B cell (primary cell): ENCODE measurements around the gene THY1. TPM values are rescaled to one million over a fixed set of nuclear protein-coding genes. Genes with fewer than 3 reads are reported as not detected.
A peak's percentile ranks its signal among the peaks of the same experiment; 100 is the strongest.

Experiments used
- ATAC-seq: fragments of 200-7000 bp; cut with Tn5 transposase; one replicate; pipeline ENCODE4 v1.10.0; 2021; ENCODE audit warnings: low read depth, mild to moderate bottlenecking, moderate number of reproducible peaks, moderate library complexity
- CTCF ChIA-PET: fragments of 350-600 bp; sonication (Branson Sonifier 250); formaldehyde crosslinking; loops from one replicate; lab custom pipeline; 2021; ENCODE audit warnings: antibody characterized with exemption, inconsistent platforms; lab: Charles Lee
- POLR2A ChIA-PET: fragments of 350-600 bp; sonication (Branson Sonifier 250); formaldehyde crosslinking; loops from one replicate; lab custom pipeline; 2021; ENCODE audit warnings: antibody characterized with exemption; lab: Charles Lee
- DNase-seq: peaks from one replicate; pipeline ENCODE4 v3.0.0; 2013
- H2AFZ ChIP-seq: 2 replicates; pipeline ENCODE4 v1.6.1; 2012; ENCODE audit warnings: mild to moderate bottlenecking, low read depth, low read length; ENCODE audit not compliant: insufficient read depth, poor library complexity, severe bottlenecking
- H3K27ac ChIP-seq, 2 donors: 1 replicate in 1 of 2; 2 replicates in 1 of 2; pipeline ENCODE4 v1.5.1; 2012 to 2013; ENCODE audit warnings: low read length in 2 of 2, mild to moderate bottlenecking in 2 of 2, moderate library complexity in 1 of 2
- H3K27me3 ChIP-seq, 4 experiments: fragments of 200-600 bp in 1 of 4; sonication (generic) in 1 of 4; replicated peaks in 1 of 4; 1 replicate in 2 of 4; 2 replicates in 2 of 4; pipeline versions ENCODE4 v1.6.1 to v1.7.0; 2013 to 2016; ENCODE audit warnings: low read length in 3 of 4, mild to moderate bottlenecking in 2 of 4, mixed read lengths in 1 of 4, moderate library complexity in 1 of 4; ENCODE audit not compliant: insufficient read depth in 4 of 4, control insufficient read depth in 3 of 4; ENCODE audit errors: control extremely low read depth in 1 of 4
- H3K36me3 ChIP-seq, 2 experiments: replicated peaks in 1 of 2; 1 replicate in 1 of 2; 2 replicates in 1 of 2; pipeline versions ENCODE4 v1.6.1 to v1.7.1; 2013; ENCODE audit warnings: low read length in 1 of 2; ENCODE audit not compliant: insufficient read depth in 2 of 2, control insufficient read depth in 1 of 2; ENCODE audit errors: control extremely low read depth in 1 of 2, extremely low read depth in 1 of 2
- H3K4me1 ChIP-seq, 2 donors: fragments of 200-600 bp in 1 of 2; sonication (generic) in 1 of 2; 1 replicate in 1 of 2; 2 replicates in 1 of 2; pipeline versions ENCODE4 v1.5.1 to v1.6.1; 2013 to 2017; ENCODE audit warnings: low read length in 2 of 2; ENCODE audit not compliant: control insufficient read depth in 2 of 2, insufficient read depth in 2 of 2
- H3K4me2 ChIP-seq: replicated peaks from 2 replicates; pipeline ENCODE3; 2012; ENCODE audit warnings: mild to moderate bottlenecking, low read depth, low read length; ENCODE audit not compliant: poor library complexity, severe bottlenecking
- H3K4me3 ChIP-seq, 5 experiments: fragments of 200-600 bp in 1 of 5; sonication (generic) in 1 of 5; 1 replicate in 3 of 5; 2 replicates in 2 of 5; pipeline versions ENCODE4 v1.5.1 to v1.7.0; 2011 to 2016; ENCODE audit warnings: low read length in 4 of 5, mild to moderate bottlenecking in 4 of 5, low read depth in 2 of 5, control low read depth in 1 of 5, moderate library complexity in 1 of 5; ENCODE audit not compliant: insufficient read depth in 1 of 5; ENCODE audit errors: control extremely low read depth in 1 of 5, extremely low read depth in 1 of 5
- H3K79me2 ChIP-seq: fragments of 200-600 bp; sonication (generic); one replicate; pipeline ENCODE4 v1.6.0; 2016; ENCODE audit warnings: low read length; ENCODE audit not compliant: control insufficient read depth, insufficient read depth
- H3K9ac ChIP-seq: fragments of 200-600 bp; sonication (generic); 2 replicates; pipeline ENCODE4 v1.6.1; 2017; ENCODE audit warnings: mild to moderate bottlenecking, low read length, moderate library complexity
- H3K9me3 ChIP-seq, 3 donors: one replicate each; pipeline versions ENCODE4 v1.6.1 to v1.7.1; 2013; ENCODE audit warnings: low read length in 2 of 3; ENCODE audit not compliant: control insufficient read depth in 2 of 3, insufficient read depth in 1 of 3; ENCODE audit errors: control extremely low read depth in 1 of 3
- H4K20me1 ChIP-seq: 2 replicates; pipeline ENCODE4 v1.6.0; 2012; ENCODE audit warnings: mild to moderate bottlenecking, low read length; ENCODE audit not compliant: insufficient read depth, control insufficient read depth, poor library complexity, severe bottlenecking
- H3K27ac Mint-ChIP-seq: one replicate; pipeline ENCODE4 v1.8.0; 2021; ENCODE audit warnings: mixed read lengths
- H3K27me3 Mint-ChIP-seq: one replicate; pipeline ENCODE4 v1.8.0; 2021; ENCODE audit warnings: mixed read lengths
- H3K4me1 Mint-ChIP-seq: one replicate; pipeline ENCODE4 v1.8.0; 2021; ENCODE audit warnings: mixed read lengths
- H3K4me3 Mint-ChIP-seq: one replicate; pipeline ENCODE4 v1.8.0; 2021; ENCODE audit warnings: mixed read lengths
- H3K9me3 Mint-ChIP-seq: one replicate; pipeline ENCODE4 v1.8.0; 2022; ENCODE audit warnings: mixed read lengths; ENCODE audit not compliant: insufficient read depth
- EZH2 ChIP-seq: IDR thresholded peaks from 2 replicates; pipeline ENCODE4 v1.6.1; 2012; ENCODE audit warnings: borderline replicate concordance, low read depth, mild to moderate bottlenecking, moderate library complexity, low read length; ENCODE audit not compliant: insufficient read depth, poor library complexity, severe bottlenecking
- WGBS: methylation state at CpG from one replicate; pipeline ENCODE4 v1.1.5; 2013; ENCODE audit warnings: missing lambda C conversion rate; ENCODE audit not compliant: insufficient coverage; 5-methylcytosine and 5-hydroxymethylcytosine counted together
- intact Hi-C: fragments of 100-400 bp; cut with micrococcal nuclease; formaldehyde crosslinking; loops from one replicate; pipeline ENCODE4 v1.10.0; 2022
- polyA plus RNA-seq: library from polyadenylated mRNA; depleted of rRNA; stranded (reverse); fragments of >200 nt; gene quantifications from 2 replicates; pipeline ENCODE4 v1.2.3, GENCODE V29; 2012
- total RNA-seq, 2 donors: library from RNA; stranded (reverse); fragments of 120-200 nt in 1 of 2; gene quantifications; 1 replicate in 1 of 2; 2 replicates in 1 of 2; pipeline versions ENCODE4 v1.2.3 to v1.2.4, GENCODE V29; 2013 to 2022
- TF ChIP-seq, protein P1 (sequence below): fragments of 200-600 bp; IDR thresholded peaks from one replicate; pipeline ENCODE4 v1.8.0; 2022; ENCODE audit warnings: antibody characterized with exemption, mild to moderate bottlenecking

The THY1 gene
- total and polyA plus RNA-seq, 2 donors (not counting 1 experiment from before 2014, with no cell fraction given): not detected

DNA sequence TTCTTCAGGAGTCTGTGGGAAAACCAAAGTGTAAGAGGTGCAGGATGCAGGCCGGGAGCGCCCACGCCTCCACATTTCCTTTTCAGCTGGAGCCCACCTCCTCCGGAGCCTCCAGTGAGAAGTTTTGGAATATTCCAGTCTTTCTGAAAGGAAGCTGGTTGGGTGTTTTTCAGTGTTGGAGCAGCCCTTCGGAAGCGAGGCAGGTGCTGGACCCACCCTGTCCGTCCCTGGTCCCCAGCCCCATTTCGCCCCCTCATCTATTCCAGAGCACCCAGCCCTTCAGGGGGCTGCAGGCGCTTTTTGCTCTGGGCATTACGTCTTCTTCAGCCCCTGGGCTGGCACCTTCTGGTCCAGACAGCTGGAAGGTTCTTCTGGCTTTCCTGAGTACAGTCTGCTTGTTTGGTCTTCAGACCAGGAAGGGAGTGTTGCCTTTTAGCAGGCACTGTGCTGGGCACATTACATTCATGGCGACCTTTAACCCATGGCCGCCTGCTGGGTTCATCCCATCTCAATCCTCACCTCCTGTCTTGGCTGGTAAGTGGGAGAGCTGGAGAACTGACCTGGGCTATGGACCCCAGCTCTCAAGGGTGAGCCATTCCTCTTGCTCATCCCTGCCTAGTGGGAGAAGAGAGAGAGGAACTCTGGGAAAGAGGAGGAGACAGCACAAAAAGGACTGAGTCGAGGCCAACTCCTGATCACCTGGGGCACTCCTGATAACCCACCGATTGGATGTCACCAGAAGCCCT, 710 bp upstream of the THY1 start:
- POLR2A ChIA-PET: no interaction called here
- peaks cover 0 to 13% (median 0%) of the 10 kb centered on the region in 3 donors for H3K9me3 ChIP-seq
- peak overlapping the region; percentile 44 for H3K4me3 Mint-ChIP-seq
- no peaks in the 10 kb centered on the region for H3K79me2 ChIP-seq
- peak overlapping the region; percentile 60 for H3K4me2 ChIP-seq
- peaks cover 0 to 38% (median 21%) of the 10 kb centered on the region in 4 experiments for H3K27me3 ChIP-seq
- DNase-seq (no peak), ATAC-seq (no peak)
- H3K4me3 ChIP-seq: no peak overlapping the region
- H3K4me1 ChIP-seq: peaks cover 17 to 18% of the 10 kb centered on the region in 2 donors
- no peaks in the 10 kb centered on the region for H3K9me3 Mint-ChIP-seq
- no peaks in the 10 kb centered on the region for H4K20me1 ChIP-seq
- H2AFZ ChIP-seq: no peak overlapping the region
- CTCF ChIA-PET: no interaction called here
- TF ChIP-seq EZH2: no peak
- TF ChIP-seq, protein P1, sequence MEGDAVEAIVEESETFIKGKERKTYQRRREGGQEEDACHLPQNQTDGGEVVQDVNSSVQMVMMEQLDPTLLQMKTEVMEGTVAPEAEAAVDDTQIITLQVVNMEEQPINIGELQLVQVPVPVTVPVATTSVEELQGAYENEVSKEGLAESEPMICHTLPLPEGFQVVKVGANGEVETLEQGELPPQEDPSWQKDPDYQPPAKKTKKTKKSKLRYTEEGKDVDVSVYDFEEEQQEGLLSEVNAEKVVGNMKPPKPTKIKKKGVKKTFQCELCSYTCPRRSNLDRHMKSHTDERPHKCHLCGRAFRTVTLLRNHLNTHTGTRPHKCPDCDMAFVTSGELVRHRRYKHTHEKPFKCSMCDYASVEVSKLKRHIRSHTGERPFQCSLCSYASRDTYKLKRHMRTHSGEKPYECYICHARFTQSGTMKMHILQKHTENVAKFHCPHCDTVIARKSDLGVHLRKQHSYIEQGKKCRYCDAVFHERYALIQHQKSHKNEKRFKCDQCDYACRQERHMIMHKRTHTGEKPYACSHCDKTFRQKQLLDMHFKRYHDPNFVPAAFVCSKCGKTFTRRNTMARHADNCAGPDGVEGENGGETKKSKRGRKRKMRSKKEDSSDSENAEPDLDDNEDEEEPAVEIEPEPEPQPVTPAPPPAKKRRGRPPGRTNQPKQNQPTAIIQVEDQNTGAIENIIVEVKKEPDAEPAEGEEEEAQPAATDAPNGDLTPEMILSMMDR: no peak
- 64% methylated on average over 8 of the region's 14 CpGs for WGBS
- H3K27ac ChIP-seq: no peak overlapping the region
- H3K9ac ChIP-seq: no peak overlapping the region
- no peaks in the 10 kb centered on the region for H3K36me3 ChIP-seq
- intact Hi-C loops: no loop called here
- no peak overlapping the region for H3K27ac Mint-ChIP-seq
- H3K4me1 Mint-ChIP-seq: peaks cover 16% of the 10 kb centered on the region
- H3K27me3 Mint-ChIP-seq: peaks cover 73% of the 10 kb centered on the region
